NOMO-1 (cell line): ENCODE data around the gene ZNF700.
A peak's percentile ranks its signal among the peaks of the same experiment; 100 is the strongest.
"Not testable (repeated sequence)": the region's sequence is repeated elsewhere in the genome, so short reads cannot be mapped to it uniquely, and the experiment has no call there.

Experiments used
- DNase-seq, 2 experiments: peaks; one replicate each; lab custom pipeline; 2025; ENCODE audit not compliant: unreplicated experiment in 2 of 2; lab: John Stamatoyannopoulos, UW

The ZNF700 gene

DNA sequence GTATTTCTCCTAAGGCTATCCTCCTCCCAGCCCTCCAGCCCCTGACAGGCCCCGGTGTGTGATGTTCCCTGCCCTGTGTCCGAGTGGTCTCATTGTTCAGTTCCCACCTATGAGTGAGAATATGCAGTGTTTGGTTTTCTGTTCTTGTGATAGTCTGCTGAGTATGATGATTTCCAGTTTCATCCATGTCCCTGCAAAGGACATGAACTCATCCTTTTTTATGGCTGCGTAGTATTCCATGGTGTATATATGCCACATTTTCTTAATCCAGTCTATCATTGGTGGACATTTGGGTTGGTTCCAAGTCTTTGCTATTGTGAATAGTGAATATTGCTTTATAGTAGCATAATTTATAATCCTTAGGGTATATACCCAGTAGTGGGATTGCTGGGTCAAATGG lies 10.9 kb downstream of the ZNF700 start:
- not testable (repeated sequence) for DNase-seq

GRCh38 chr19:11938383-11938782 lies 13.5 kb downstream of the ZNF700 start:
- DNase-seq, result not testable (repeated sequence)

DNA sequence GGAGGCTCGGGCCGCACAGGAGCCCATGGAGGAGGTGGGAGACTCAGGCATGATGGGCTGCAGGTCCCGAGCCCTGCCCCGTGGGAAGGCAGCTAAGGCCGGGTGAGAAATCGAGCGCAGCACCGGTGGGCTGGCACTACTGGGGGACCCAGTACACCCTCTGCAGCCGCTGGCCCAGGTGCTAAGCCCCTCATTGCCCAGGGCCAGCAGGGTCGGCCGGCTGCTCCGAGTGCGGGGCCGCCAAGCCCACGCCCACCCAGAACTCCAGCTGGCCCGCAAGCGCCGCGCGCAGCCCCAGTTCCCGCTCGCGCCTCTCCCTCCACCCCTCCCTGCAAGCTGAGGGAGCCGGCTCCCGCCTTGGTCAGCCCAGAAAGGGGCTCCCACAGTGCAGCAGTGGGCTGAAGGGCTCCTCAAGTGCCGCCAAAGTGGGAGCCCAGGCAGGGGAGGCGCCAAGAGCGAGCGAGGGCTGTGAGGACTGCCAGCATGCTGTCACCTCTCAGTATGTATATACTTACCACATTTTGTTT lies 16.5 kb downstream of the ZNF700 start:
- not testable (repeated sequence) for DNase-seq

DNA sequence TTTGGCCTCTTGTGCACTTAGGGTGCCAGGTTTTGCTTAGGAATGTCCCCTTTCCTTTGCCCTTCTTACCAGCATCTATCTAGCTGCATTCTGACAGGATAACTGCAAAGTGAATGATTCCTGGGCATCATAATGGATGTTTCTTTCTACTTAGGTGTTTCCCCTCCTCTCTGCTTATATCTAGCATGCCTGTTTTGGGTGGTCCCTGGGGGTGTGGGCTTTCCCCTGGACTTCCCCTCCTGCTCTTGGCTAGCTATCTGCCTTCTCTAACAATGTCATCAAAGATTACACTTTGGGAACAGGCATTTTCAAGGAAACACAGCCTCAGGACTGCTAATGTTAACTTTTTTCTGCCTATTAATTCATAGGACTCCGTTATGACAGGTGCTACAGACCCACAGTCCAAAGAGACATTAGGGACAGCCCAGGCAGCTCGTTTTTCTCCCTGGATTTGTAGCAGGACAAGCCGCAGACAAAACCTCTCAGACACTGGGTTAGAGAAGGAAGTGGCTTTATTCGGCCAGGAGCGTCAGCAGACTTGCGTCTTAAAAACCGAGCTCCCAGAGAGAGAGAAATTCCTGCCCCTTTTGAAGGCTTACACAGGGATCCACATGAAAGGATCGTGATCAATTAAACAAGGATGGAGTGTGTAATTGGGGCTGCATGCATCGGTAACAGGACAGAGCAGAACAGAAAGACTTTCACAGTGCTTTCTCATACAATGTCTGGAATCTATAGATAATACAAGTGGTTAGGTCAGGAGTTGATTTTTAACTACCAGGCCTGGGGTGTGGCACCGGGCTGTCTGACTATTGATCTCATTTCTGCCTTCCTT lies 17.3 kb downstream of the ZNF700 start:
- no peak for DNase-seq

- DNase-seq, result no peak
Measured at GRCh38 chr19:11942843-11943108, 17.9 kb downstream of the ZNF700 start.

DNA sequence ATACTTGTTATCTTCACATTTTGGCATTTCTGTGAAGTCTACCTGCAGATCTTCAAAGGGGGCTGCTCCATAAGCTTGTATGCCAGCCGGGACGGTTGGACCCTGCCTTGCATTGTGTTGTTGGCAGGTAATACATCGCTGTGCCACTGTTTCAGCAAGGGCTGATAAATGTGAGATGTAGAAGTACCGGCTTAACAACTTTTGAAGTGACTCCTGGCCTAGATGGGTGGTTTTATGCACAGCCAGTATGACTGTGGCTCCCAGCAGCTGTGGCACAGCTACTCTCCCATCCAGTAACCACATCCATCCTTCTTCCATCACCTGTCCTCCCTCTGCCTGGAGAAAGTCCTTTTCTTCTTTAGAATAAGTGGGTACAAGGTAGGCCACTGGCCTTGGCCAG lies 19.7 kb downstream of the ZNF700 start:
- DNase-seq, result no peak

GRCh38 chr19:11948646-11949045 lies 23.7 kb downstream of the ZNF700 start:
- no peak for DNase-seq

- DNase-seq, result no peak
Measured at GRCh38 chr19:11949201-11949600, 24.3 kb downstream of the ZNF700 start.

DNA sequence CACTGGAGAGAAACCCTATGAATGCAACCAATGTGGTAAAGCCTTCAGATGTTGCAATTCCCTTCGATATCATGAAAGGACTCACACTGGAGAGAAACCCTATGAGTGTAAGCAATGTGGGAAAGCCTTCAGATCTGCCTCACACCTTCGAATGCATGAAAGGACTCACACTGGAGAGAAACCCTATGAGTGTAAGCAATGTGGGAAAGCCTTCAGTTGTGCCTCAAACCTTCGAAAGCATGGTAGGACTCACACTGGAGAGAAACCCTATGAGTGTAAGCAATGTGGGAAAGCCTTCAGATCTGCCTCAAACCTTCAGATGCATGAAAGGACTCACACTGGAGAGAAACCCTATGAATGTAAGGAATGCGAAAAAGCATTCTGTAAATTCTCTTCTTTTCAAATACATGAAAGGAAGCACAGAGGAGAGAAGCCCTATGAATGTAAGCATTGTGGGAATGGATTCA lies 24.7 kb downstream of the ZNF700 start:
- not testable (repeated sequence) for DNase-seq

- no peak for DNase-seq
Measured at GRCh38 chr19:11950312-11950711, 25.4 kb downstream of the ZNF700 start.

DNA sequence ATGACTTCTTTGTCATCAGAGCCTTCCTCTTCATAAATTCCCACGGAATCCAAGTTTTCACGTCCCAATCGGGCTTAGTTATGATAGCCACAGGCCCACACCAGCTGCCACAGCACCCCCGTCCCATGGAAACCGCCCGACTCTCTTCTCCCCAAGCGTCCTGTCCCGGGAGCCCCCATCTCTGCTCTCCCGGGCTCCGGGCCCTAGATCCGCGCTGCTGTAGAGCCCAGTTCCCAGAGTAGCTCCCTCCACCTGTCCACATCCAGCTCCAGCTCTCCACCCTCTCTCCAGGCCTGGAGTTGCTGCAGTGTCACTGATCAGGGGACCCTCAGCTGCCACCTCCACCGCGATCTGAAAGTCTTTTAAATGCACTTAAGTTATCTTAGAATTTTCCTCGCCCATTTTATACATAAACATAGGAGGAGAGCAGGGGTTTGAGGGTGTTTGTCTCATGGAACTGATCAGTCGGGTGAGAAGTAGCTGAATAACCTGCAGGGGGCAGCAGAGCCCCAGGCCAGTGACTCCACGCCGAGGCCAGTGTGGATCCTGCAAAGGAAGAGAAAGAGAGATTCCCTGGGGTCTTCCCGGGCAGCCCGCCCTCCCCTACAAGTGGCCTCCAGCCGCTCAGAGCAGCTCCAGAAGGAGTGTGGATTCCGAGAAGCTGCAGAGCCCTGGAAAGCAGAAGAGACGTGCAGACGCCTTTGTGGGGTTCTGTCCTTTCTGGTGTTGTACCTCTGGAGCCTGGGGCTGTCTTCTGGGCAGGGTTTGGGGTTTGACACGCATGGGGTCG lies 38.9 kb downstream of the ZNF700 start:
- DNase-seq, result no peak

GRCh38 chr19:11964496-11964857 lies 39.6 kb downstream of the ZNF700 start:
- DNase-seq, result no peak

- peak; percentile 71 to 82 for DNase-seq
Measured at GRCh38 chr19:11964858-11965645, 40.1 kb downstream of the ZNF700 start, which contains the start of gene ZNF763. Gene ZNF763 (plus strand): TSS chr19:11965040. CDS start chr19:11965209, 169 bp downstream.

GRCh38 chr19:11970174-11970573 lies 45.3 kb downstream of the ZNF700 start:
- DNase-seq, result no peak

GRCh38 chr19:11971041-11971440 lies 46.1 kb downstream of the ZNF700 start:
- no peak for DNase-seq

DNA sequence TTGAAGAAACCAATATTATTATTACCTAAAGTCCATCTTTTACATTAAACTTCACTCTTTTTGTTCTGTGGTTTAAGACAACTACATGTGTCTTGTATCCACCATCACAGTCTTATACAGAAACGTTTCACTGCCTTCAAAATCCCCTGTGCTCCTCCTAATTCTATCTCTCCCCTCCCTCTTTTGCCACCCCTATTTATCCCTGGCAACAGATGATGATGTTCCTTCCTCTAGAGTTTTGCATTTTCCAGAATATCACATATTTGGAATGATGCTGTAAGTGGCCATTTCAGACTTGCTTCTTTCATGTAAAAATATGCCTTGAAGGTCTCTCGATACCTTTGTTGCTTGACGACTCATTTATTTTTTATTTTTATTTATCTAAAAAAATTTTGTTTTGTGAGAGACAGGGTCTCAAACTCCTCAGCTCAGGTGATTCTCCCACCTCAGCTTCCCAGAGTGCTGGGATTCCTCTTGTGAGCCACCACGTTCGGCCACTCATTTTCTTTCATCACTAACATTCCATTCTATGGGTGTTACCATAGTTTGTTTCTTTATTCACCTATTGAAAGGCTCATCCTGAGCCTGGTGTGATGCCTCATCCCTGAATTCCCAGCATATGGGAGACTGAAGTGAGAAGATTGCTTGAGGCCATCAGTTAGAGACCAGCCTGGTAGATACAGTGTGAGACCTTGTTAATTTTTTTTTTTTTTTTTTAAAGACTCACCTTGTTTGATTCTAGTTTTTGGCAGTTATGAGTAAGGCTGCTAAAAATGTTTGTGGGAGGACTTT lies 48.3 kb downstream of the ZNF700 start:
- DNase-seq, result no peak

DNA sequence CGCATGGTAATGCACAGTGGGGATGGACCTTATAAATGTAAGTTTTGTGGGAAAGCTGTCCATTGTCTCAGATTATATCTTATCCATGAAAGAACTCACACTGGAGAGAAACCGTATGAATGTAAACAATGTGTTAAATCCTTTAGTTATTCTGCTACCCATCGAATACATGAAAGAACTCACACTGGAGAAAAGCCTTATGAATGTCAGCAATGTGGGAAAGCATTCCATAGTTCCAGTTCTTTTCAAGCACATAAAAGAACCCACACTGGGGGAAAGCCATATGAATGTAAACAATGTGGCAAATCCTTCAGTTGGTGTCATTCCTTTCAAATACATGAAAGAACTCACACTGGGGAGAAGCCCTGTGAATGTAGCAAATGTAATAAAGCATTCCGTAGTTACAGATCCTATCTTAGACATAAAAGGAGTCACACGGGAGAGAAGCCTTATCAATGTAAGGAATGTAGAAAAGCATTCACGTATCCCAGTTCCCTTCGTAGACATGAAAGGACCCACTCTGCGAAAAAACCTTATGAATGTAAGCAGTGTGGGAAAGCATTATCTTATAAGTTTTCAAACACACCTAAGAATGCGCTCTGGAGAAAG lies 53.7 kb downstream of the ZNF700 start:
- no peak for DNase-seq

- DNase-seq, result no peak
Measured at GRCh38 chr19:11979527-11979926, 54.6 kb downstream of the ZNF700 start.

DNA sequence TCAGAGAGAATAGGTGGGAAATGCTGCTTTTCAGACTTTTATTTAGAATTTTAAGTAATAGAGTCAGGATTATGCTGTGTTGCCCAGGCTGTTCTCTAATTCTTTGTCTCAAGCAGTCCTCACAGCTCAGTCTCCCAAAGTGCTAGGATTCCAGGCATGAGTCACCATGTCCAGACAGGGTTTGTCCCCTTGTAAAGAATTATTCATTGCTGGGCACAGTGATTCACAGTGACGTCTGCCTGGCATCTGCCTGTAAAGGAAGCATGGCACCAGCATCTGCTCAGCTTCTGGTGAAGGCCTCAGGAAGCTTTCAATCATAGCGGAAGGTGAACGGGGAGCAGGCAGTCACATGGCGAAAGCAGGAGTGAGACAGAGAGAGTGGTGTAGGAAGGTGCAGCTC lies 57.6 kb downstream of the ZNF700 start:
- no peak for DNase-seq

- no peak for DNase-seq
Measured at GRCh38 chr19:11984986-11985385, 60.1 kb downstream of the ZNF700 start.
